ENCODE results near the gene GPX2. TPM values are rescaled to one million over a fixed set of nuclear protein-coding genes. Genes with fewer than 3 reads are reported as not detected.
A peak's percentile ranks its signal among the peaks of the same experiment; 100 is the strongest.

GPX2 gene
- total RNA-seq (2014; rRNA removed; shearing (Covaris generic)), result not detected in 2 replicates
- not detected in 2 replicates for total RNA-seq (2022)
- Bru-seq, nascent RNA, result not detected
- percentile 27 among the genes with signal in this experiment for BruChase-seq, experiment 1, labeled RNA remaining after a 6-hour chase
- BruChase-seq, experiment 2, labeled RNA remaining after a 2-hour chase, result percentile 10 among the genes with signal in this experiment
- long read RNA-seq, result 0 reads

DNA sequence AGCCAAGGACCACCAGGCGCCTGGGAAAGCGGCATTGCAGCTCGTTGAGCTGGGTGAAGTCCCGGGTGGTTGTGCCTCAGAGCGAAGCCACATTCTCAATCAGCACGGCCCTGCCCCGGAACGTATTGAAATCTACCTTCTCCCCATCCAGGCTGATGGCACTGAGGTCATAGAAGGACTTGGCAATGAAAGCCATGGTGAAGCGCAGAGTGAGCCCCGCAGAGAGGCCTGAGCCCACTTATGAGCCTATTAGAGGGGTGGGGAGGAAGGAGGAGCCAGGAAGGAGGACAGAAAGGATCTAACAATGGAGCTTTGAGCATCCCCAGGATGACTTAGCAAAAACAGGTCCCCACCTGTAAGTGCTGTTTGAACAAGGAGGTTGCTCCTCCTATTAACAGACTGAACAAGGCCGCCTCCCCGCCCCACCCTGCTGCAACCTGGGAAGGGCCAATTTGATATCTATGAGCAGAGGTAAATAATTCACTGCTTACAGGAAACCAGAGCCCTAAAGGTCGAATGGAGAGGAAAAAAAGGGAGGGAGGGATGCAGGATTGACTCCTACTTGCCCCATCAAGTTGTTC, at the start of gene GPX2:
TSS of gene GPX2 (minus strand) at position 215 of the 581 bp plus-strand sequence. CDS start at position 196, 19 bp downstream.
- intact Hi-C loops (cut with micrococcal nuclease; ENCODE audit: unreplicated experiment), result loop anchor here (10.0 kb wide), 1 partner anchor 978 kb away; no protein-coding TSS in a partner anchor
- H2AFZ ChIP-seq (ENCODE audit: low read length), result no peak within 1 kb of the TSS
- TF ChIP-seq, protein P1, sequence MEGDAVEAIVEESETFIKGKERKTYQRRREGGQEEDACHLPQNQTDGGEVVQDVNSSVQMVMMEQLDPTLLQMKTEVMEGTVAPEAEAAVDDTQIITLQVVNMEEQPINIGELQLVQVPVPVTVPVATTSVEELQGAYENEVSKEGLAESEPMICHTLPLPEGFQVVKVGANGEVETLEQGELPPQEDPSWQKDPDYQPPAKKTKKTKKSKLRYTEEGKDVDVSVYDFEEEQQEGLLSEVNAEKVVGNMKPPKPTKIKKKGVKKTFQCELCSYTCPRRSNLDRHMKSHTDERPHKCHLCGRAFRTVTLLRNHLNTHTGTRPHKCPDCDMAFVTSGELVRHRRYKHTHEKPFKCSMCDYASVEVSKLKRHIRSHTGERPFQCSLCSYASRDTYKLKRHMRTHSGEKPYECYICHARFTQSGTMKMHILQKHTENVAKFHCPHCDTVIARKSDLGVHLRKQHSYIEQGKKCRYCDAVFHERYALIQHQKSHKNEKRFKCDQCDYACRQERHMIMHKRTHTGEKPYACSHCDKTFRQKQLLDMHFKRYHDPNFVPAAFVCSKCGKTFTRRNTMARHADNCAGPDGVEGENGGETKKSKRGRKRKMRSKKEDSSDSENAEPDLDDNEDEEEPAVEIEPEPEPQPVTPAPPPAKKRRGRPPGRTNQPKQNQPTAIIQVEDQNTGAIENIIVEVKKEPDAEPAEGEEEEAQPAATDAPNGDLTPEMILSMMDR (conservative IDR thresholded peaks at IDR 0.05; ENCODE audit: low read length), result no peak
- TF ChIP-seq EZH2phosphoT487 (IDR thresholded peaks at IDR 0.05; ENCODE audit: borderline replicate concordance, low read depth, low read length), result no peak
- no peak within 1 kb of the TSS for H3K4me2 ChIP-seq (ENCODE audit: low read length)
- H3K4me3 ChIP-seq (ENCODE audit: low read depth, low read length, poor library complexity, severe bottlenecking), result no peak within 1 kb of the TSS
- H3K9me2 ChIP-seq (ENCODE audit: insufficient read depth, low read length), result no peaks in the 10 kb centered on the region
- BruUV-seq (replicated peaks), result no TSS peak
- H3K79me2 ChIP-seq (ENCODE audit: insufficient read depth, low read depth, low read length), result no peaks in the 10 kb centered on the region
- no peaks in the 10 kb centered on the region for H4K20me1 ChIP-seq (ENCODE audit: insufficient read depth, low read length)
- peaks cover 29% of the 10 kb centered on the region for H3K36me3 ChIP-seq (ENCODE audit: insufficient read depth, low read length)
- CTCF ChIA-PET (ENCODE audit: unreplicated experiment), result no interaction called here
- no peaks in the 10 kb centered on the region for H3K4me1 ChIP-seq (ENCODE audit: insufficient read depth, low read length, poor library complexity, severe bottlenecking)
- POLR2A ChIA-PET, result no interaction called here
- no peak for DNase-seq (ENCODE audit: low spot score)
- H3K27ac ChIP-seq (ENCODE audit: low read depth, low read length, poor library complexity, severe bottlenecking), result no peak within 1 kb of the TSS
- H3K9me3 ChIP-seq (ENCODE audit: low read length), result no peaks in the 10 kb centered on the region

DNA sequence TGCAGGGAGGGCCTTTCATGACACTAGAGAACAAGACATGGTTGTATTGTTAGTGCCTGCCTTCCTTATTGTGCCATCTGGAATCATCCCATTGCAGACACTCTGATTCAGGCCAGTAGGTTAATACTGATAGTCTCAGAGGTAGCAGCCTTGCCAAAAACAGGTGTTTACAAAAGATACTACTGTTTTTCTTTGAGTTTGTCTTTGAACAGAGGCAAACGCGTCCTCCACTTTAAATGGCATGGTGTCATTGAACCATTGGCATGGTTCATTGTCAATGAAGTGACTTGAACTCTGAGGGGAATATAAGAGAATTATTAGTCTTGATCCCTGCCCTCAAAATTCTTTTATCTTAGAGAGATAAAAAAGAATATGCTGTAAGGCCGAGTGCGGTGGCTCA, 48.4 kb upstream of the GPX2 start:
- intact Hi-C loops (cut with micrococcal nuclease; ENCODE audit: unreplicated experiment), result no loop called here
- Histone ChIP-seq H3K4me2 (ENCODE audit: low read length) (no peak overlapping the region), H3K27ac (ENCODE audit: low read depth, low read length, poor library complexity, severe bottlenecking) (no peak overlapping the region), H3K9me3 (ENCODE audit: low read length) (no peaks in the 10 kb centered on the region), H3K9me2 (ENCODE audit: insufficient read depth, low read length) (no peaks in the 10 kb centered on the region), H3K36me3 (ENCODE audit: insufficient read depth, low read length) (peaks cover 5% of the 10 kb centered on the region; the same call in 1 of the 2 replicates), H4K20me1 (ENCODE audit: insufficient read depth, low read length) (no peaks in the 10 kb centered on the region), H3K4me1 (ENCODE audit: insufficient read depth, low read length, poor library complexity, severe bottlenecking) (peaks cover 24% of the 10 kb centered on the region), H2AFZ (ENCODE audit: low read length) (no peak overlapping the region), H3K79me2 (ENCODE audit: insufficient read depth, low read depth, low read length) (peaks cover 21% of the 10 kb centered on the region; the same call in 1 of the 2 replicates), H3K4me3 (ENCODE audit: low read depth, low read length, poor library complexity, severe bottlenecking) (no peak overlapping the region)
- no TSS peak for BruUV-seq (replicated peaks)
- no peak for DNase-seq (ENCODE audit: low spot score)
- ChIA-PET POLR2A (interaction anchor here (0.6 kb wide), 1 partner anchor 1228 kb away, joined by 3 read pairs; no protein-coding TSS in a partner anchor), CTCF (ENCODE audit: unreplicated experiment) (no interaction called here)
- TF ChIP-seq, protein P1 (conservative IDR thresholded peaks at IDR 0.05; ENCODE audit: low read length), result no peak
- no peak for TF ChIP-seq EZH2phosphoT487 (IDR thresholded peaks at IDR 0.05; ENCODE audit: borderline replicate concordance, low read depth, low read length)

DNA sequence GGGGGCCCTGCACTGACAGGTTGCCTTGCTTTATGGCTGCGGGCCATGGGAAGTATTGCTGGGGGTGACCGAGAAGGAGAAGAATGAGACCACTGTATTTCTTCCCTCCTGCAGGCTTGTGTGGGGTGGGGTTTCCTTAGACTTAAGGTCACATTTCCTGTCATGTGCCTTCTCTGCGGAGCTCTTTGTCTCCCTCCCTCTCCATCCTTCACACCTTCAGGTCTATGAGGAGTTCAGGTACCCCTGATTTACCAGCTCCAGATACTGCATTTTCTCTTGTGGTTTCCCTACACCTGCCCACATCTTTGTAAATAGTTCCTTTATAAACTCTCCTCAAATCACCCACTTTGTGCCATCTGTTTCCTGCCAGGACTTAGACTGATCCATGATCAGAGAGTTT, 47.8 kb upstream of the GPX2 start:
- POLR2A ChIA-PET, result interaction anchor here (1.5 kb wide), 1 partner anchor 8 kb away, joined by 4 read pairs; no protein-coding TSS in a partner anchor
- H3K9me2 ChIP-seq (ENCODE audit: insufficient read depth, low read length), result no peaks in the 10 kb centered on the region
- TF ChIP-seq, protein P1 (conservative IDR thresholded peaks at IDR 0.05; ENCODE audit: low read length), result no peak
- TF ChIP-seq EZH2phosphoT487 (IDR thresholded peaks at IDR 0.05; ENCODE audit: borderline replicate concordance, low read depth, low read length), result no peak
- CTCF ChIA-PET (ENCODE audit: unreplicated experiment), result interaction anchor here (0.6 kb wide), 1 partner anchor 486 kb away, joined by 4 read pairs; no protein-coding TSS in a partner anchor
- intact Hi-C loops (cut with micrococcal nuclease; ENCODE audit: unreplicated experiment), result no loop called here
- H2AFZ ChIP-seq (ENCODE audit: low read length), result no peak overlapping the region
- BruUV-seq (replicated peaks), result no TSS peak
- no peak overlapping the region for H3K27ac ChIP-seq (ENCODE audit: low read depth, low read length, poor library complexity, severe bottlenecking)
- peaks cover 21% of the 10 kb centered on the region; the same call in 1 of the 2 replicates for H3K79me2 ChIP-seq (ENCODE audit: insufficient read depth, low read depth, low read length)
- peaks cover 27% of the 10 kb centered on the region for H3K4me1 ChIP-seq (ENCODE audit: insufficient read depth, low read length, poor library complexity, severe bottlenecking)
- peaks cover 5% of the 10 kb centered on the region; the same call in 1 of the 2 replicates for H3K36me3 ChIP-seq (ENCODE audit: insufficient read depth, low read length)
- H3K9me3 ChIP-seq (ENCODE audit: low read length), result no peaks in the 10 kb centered on the region
- no peak overlapping the region for H3K4me3 ChIP-seq (ENCODE audit: low read depth, low read length, poor library complexity, severe bottlenecking)
- DNase-seq (ENCODE audit: low spot score), result no peak
- H4K20me1 ChIP-seq (ENCODE audit: insufficient read depth, low read length), result no peaks in the 10 kb centered on the region
- H3K4me2 ChIP-seq (ENCODE audit: low read length), result no peak overlapping the region; the same call in 1 of the 2 replicates
